HG02885 (cell line): Measurements from ENCODE around the gene KYAT1.

Experiments
- ATAC-seq: cut with Tn5 transposase; IDR thresholded peaks from one replicate; pipeline ENCODE4 v1.9.1; 2021; ENCODE audit warnings: mild to moderate bottlenecking; ENCODE audit not compliant: unreplicated experiment, poor library complexity

The KYAT1 gene

GRCh38 chr9:128881884-128882676 lies at the start of gene KYAT1, which contains the start of gene LRRC8A:
Gene KYAT1, minus strand, starts transcription at chr9:128881950. Its CDS starts 36,545 bp downstream, at chr9:128845405.
Gene LRRC8A, plus strand, starts transcription at chr9:128882133. Its CDS starts 25,032 bp downstream, at chr9:128907165.
- ATAC-seq, result peak; percentile 83

DNA sequence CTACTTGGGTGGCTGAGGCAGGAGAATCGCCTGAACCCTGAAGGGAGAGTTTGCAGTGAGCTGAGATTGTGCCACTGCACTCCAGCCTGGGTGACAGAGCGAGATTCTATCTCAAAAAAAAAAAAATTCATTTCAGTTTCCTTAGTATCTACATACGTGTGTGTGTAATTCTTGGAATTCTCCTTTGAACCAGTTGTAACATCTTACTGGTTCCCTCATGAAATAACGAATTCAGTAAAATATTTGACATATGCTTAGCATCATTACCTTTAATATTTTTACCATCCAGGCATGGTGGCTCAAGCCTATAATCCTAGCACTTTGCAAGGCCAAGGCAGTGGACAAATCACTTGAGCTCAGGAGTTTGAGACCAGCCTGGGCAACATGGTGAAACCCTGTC lies 47.8 kb upstream of the KYAT1 start:
- ATAC-seq, result no peak

GRCh38 chr9:128928624-128929023 lies 46.9 kb upstream of the KYAT1 start:
- ATAC-seq, result no peak

DNA sequence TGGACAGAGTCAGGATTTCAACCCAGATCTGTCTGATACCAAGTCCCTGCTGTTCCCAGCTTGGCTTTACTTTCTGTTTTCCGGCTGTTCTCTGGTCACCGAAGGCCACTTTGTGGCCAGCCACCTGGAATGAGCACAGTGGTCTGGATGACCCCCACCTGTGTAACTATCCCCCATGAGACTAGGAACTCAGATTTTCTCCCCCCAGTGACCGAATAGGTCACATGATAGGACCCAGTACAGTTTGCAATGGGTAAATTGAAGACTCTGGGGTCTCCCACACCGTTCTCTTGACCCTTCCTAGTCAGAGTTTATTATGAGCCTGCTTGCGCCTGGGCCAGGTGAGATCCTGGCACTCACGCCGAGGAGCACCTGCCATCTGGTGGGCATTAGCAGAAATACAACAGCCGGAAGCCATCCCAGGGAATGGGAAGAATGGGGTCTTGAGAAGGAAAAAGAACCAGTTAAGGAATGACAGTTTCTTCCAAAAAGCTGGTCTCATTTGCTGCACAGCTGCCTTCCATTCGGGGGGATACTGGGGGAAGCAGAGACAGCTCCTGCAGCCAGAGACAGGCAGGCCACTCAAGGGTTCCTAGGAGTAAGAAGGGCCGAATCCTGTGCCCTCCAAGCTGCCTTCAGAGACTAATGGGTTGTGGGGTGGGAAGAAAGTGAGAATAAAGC lies 46.1 kb upstream of the KYAT1 start:
- ATAC-seq, result no peak

GRCh38 chr9:128923493-128923883 lies 41.7 kb upstream of the KYAT1 start:
- ATAC-seq, result no peak

DNA sequence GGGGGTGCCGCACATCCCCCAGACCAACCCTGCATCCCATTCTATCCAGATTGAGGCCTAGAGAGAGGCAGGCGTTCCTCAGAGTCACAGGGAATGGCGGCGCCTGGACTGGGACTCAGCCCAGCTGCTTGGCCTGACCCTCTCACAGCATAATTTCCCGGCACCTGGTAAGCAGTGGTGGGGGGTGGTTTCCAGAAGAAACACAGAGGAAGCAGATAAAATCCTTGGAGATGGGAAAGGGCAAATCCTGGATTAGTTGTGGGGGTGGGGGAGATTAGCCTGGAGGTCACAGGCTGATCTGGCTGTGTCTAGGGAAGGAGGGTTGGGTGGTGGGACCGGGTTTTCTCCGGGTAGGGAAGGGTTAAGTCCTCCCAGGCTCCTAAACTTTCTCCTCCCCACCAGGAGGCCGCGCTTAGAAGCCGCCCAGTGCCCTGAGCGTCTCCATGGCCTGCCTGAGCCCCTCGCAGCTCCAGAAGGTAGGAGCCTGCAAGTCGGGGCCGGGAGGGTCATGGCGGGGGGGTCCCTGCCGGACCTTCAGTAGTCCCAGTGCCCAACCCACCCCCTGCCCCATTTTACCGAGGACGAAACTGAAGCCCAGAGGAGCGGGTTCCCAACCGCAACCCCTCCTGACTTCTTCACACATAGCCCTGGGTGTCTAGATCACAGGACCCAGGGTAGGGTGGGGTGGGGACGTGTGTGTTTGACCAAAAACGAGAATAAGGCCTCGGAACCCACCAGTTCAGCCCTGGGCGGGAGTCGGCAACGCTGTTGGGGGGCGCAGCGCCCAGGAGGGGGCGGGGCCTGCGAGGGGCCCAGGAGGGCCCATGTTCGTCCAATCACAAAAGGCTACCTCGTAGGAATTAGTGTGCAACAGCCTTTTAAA lies 40.4 kb upstream of the KYAT1 start:
- no peak for ATAC-seq

- ATAC-seq, result no peak
Measured at GRCh38 chr9:128920381-128921058, 38.8 kb upstream of the KYAT1 start, which contains the start of gene PHYHD1. Gene PHYHD1, plus strand, starts transcription at chr9:128920982. Its CDS starts 1,342 bp downstream, at chr9:128922324.

GRCh38 chr9:128919402-128920089 lies 37.8 kb upstream of the KYAT1 start:
- ATAC-seq, result no peak

DNA sequence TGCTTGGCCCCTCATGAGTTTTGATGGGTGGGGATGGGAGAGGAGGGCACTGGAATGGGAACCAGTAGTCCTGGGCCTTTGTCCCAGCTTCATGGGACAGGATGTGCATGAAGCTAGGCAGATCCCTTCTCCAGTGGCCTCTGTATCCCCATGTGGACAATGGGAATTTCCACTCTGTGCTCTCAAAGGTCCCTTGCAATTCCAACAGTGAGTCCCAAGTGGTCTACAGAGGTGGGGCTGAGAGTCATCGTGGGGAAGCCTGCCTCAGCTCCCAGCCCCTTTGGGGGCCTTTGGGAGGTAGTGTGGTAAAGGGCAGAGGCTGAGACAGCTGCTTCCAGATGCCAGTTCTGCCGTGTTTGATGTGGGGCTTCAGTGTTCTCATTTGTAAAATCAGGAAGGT lies 37.2 kb upstream of the KYAT1 start:
- ATAC-seq, result no peak

GRCh38 chr9:128917151-128917849 lies 35.5 kb upstream of the KYAT1 start:
- no peak for ATAC-seq

- ATAC-seq, result no peak
Measured at GRCh38 chr9:128916745-128917144, 35.0 kb upstream of the KYAT1 start.

DNA sequence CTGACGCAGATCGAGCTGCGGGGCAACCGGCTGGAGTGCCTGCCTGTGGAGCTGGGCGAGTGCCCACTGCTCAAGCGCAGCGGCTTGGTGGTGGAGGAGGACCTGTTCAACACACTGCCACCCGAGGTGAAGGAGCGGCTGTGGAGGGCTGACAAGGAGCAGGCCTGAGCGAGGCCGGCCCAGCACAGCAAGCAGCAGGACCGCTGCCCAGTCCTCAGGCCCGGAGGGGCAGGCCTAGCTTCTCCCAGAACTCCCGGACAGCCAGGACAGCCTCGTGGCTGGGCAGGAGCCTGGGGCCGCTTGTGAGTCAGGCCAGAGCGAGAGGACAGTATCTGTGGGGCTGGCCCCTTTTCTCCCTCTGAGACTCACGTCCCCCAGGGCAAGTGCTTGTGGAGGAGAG lies 34.5 kb upstream of the KYAT1 start:
- ATAC-seq, result no peak

DNA sequence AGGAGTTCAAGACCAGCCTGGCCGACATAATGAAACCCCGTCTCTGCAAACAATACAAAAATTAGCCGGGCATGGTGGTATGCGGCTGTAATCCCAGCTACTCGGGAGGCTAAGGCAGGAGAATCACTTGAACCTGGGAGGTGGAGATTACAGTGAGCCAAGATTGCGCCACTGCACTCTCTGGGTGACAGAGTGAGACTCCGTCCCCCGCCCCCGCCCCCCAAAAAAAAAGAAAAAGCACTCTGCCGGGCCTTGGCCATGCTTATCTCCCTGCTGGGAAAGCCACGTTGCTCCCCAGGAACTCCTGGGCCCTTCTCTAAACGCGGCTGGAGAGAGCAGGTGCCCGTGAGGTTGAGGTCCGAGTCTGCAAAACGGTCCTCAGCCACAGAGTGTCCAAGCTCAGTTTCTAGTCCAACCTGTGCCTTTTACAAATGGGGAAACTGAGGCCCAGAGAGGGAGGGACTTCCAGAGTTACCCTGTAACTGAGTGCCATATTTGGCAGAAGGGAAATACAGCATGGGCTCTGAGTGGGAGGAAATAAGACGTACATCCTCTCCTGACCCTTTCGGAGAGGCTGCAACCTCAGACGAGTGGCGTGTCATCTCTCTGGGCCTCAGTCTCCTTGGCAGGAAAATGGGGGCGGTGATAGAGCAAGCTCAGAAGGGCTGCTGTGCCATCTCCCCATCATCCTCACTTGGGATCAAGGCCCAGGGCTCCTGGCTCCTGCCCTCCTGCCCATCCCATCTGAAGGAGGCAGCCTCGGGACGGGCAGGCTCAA lies 32.4 kb upstream of the KYAT1 start:
- no peak for ATAC-seq

DNA sequence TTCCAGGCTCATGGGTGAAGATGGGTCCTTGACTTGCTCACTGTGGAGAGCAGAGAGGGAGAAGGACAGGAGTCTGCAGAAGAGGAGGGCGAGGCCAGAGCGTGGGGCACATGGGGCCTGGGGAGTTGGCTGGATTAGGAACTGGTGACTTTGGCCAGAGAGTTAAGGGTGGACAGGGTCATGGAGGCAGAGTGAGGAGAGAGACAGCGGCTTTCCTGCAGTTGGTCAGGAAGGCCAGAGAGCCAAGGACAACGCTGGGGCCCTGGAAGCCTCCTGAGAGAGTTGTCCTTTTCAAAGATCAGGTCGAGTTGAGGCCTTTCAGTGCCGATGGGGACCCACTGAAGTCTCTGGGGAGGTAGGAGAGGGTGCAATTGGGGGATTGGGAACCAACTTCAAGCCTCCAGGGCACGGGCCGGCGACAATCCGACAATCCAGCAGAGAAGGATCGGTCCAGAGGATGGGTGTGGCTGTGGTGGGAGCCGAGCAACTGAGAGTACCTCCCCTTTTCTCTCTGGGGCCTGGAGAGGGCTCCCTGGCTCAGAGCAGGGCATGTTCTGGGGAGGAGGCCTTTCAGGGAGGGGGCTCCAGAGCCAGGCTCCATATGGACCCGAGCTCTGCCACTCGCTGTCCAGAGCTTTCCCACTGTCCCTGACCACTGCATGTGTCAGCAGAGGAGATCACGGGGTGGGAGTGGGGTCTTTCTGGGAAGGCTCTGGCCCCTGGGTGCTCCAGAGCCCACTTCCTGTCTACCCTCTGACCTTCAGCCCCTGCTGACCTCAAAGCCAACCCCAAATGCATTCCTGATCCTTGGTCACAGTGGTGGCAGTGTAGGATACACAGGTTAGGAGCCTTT lies 31.5 kb upstream of the KYAT1 start:
- ATAC-seq, result no peak

- no peak for ATAC-seq
Measured at GRCh38 chr9:128912270-128912853, 30.6 kb upstream of the KYAT1 start.

GRCh38 chr9:128911529-128912035 lies 29.8 kb upstream of the KYAT1 start:
- no peak for ATAC-seq

GRCh38 chr9:128910906-128911305 lies 29.2 kb upstream of the KYAT1 start:
- no peak for ATAC-seq
